A673 (cell line): ENCODE data around the gene CDK5RAP1.

Experiments
- CTCF ChIP-seq: fragments of 300-800, 200-600 bp; sonication (generic); conservative IDR thresholded peaks from 2 replicates; pipeline ENCODE4 v1.5.1; 2017; ENCODE audit warnings: low read depth, mild to moderate bottlenecking, antibody characterized with exemption, low read length, moderate library complexity, mixed read lengths
- EZH2 ChIP-seq: fragments of 200-600 bp; sonication (generic); IDR thresholded peaks from 2 replicates; pipeline ENCODE4 v1.6.1; 2017; ENCODE audit warnings: borderline replicate concordance, low read depth, mild to moderate bottlenecking, mixed read lengths, antibody characterized with exemption, low read length; ENCODE audit not compliant: poor library complexity, severe bottlenecking

GRCh38 chr20:33328157-33329137, 72.9 kb downstream of the CDK5RAP1 start:
- no peak for TF ChIP-seq CTCF
- TF ChIP-seq EZH2 = no peak
